DND-41 (cell line): ENCODE results near the gene ANKRD13D.
A peak's percentile ranks its signal among the peaks of the same experiment; 100 is the strongest.

Source experiments
- ATAC-seq: fragments of 200-7000 bp; cut with Tn5 transposase; 3 replicates; pipeline ENCODE4 v1.9.1; 2021; ENCODE audit warnings: low read depth; ENCODE audit not compliant: insufficient read depth
- DNase-seq: peaks from one replicate; pipeline ENCODE4 v3.0.0-alpha.2; 2020
- H2AFZ ChIP-seq: 2 replicates; pipeline ENCODE4 v1.6.0; 2012; ENCODE audit warnings: low read depth, low read length
- H3K27ac ChIP-seq: 2 replicates; pipeline ENCODE4 v1.5.1; 2012; ENCODE audit warnings: low read length, inconsistent platforms
- H3K27me3 ChIP-seq: fragments of 200-600 bp; sonication (generic); 2 replicates; pipeline ENCODE4 v1.6.0; 2012; ENCODE audit warnings: low read length, mild to moderate bottlenecking, inconsistent platforms; ENCODE audit not compliant: insufficient read depth, poor library complexity
- H3K36me3 ChIP-seq: 2 replicates; pipeline ENCODE4 v1.5.1; 2012; ENCODE audit warnings: low read length, inconsistent platforms; ENCODE audit not compliant: insufficient read depth
- H3K4me1 ChIP-seq: 2 replicates; pipeline ENCODE4 v1.5.1; 2012; ENCODE audit warnings: mild to moderate bottlenecking, low read length; ENCODE audit not compliant: insufficient read depth
- H3K4me2 ChIP-seq: 2 replicates; pipeline ENCODE4 v1.6.0; 2012; ENCODE audit warnings: mild to moderate bottlenecking, moderate library complexity, low read length, inconsistent platforms; ENCODE audit not compliant: insufficient read depth
- H3K4me3 ChIP-seq, 2 experiments: fragments of 200-600 bp in 1 of 2; shearing (Covaris generic) in 1 of 2; 2 replicates each; pipeline ENCODE4 v1.5.1; 2012 to 2016; ENCODE audit warnings: inconsistent platforms in 2 of 2, low read length in 2 of 2, mild to moderate bottlenecking in 2 of 2, low read depth in 1 of 2, moderate library complexity in 1 of 2
- H3K79me2 ChIP-seq: 2 replicates; pipeline ENCODE4 v1.6.0; 2012; ENCODE audit warnings: low read length, inconsistent platforms; ENCODE audit not compliant: insufficient read depth
- H3K9ac ChIP-seq: 2 replicates; pipeline ENCODE4 v1.6.0; 2012; ENCODE audit warnings: low read depth, mild to moderate bottlenecking, inconsistent platforms, low read length, moderate library complexity
- H3K9me3 ChIP-seq: 2 replicates; pipeline ENCODE4 v1.5.1; 2012; ENCODE audit warnings: low read length, moderate library complexity, mild to moderate bottlenecking, inconsistent platforms; ENCODE audit not compliant: insufficient read depth, severe bottlenecking
- H4K20me1 ChIP-seq: 2 replicates; pipeline ENCODE4 v1.6.0; 2012; ENCODE audit warnings: low read length; ENCODE audit not compliant: insufficient read depth
- CTCF ChIP-seq: IDR thresholded peaks from 2 replicates; pipeline ENCODE4 v1.5.1; 2012; ENCODE audit warnings: borderline replicate concordance, low read length, moderate library complexity, mild to moderate bottlenecking; ENCODE audit not compliant: poor library complexity, severe bottlenecking; ENCODE audit errors: extremely low read depth
- EZH2 ChIP-seq: IDR thresholded peaks from 3 replicates; pipeline ENCODE4 v1.6.1; 2012; ENCODE audit warnings: borderline replicate concordance, low read depth, mild to moderate bottlenecking, moderate library complexity, low read length, inconsistent platforms; ENCODE audit not compliant: severe bottlenecking

Gene ANKRD13D

GRCh38 chr11:67265633-67266448 is 23.3 kb upstream of the ANKRD13D start:
- Histone ChIP-seq H4K20me1 (peaks cover 39% of the 10 kb centered on the region), H3K4me1 (peaks cover 62% of the 10 kb centered on the region), H3K27ac (peak overlapping the region; percentile 71), H3K4me3 (peak overlapping the region in 1 of 2 experiments; percentile 84; a peak in 2 of 4 replicates), H3K4me2 (peak overlapping the region; percentile 70), H3K9ac (peak overlapping the region; percentile 51), H3K9me3 (no peaks in the 10 kb centered on the region), H3K36me3 (peaks cover 42% of the 10 kb centered on the region), H2AFZ (peak overlapping the region; percentile 74), H3K27me3 (no peaks in the 10 kb centered on the region), H3K79me2 (peaks cover 50% of the 10 kb centered on the region)
- DNase-seq (peak; percentile 73), ATAC-seq (peak; percentile 30)
- TF ChIP-seq EZH2 (no peak), CTCF (peak; percentile 81)

- H3K9me3 ChIP-seq, result no peaks in the 10 kb centered on the region
- no peaks in the 10 kb centered on the region for H3K27me3 ChIP-seq
- H3K27ac ChIP-seq, result peak within 1 kb of the TSS; percentile 95
- peak within 1 kb of the TSS; percentile 96 for H3K4me2 ChIP-seq
- peak within 1 kb of the TSS; percentile 95 for H3K9ac ChIP-seq
- H3K79me2 ChIP-seq, result peaks cover 58% of the 10 kb centered on the region
- peak; percentile 52 for DNase-seq
- no peak for TF ChIP-seq CTCF
- no peak for TF ChIP-seq EZH2
- H3K4me1 ChIP-seq, result peaks cover 69% of the 10 kb centered on the region
- peak within 1 kb of the TSS; percentile 84 to 85 for H3K4me3 ChIP-seq
- ATAC-seq, result no peak; the same call in 2 of the 3 replicates
- H2AFZ ChIP-seq, result peak within 1 kb of the TSS; percentile 74
- peaks cover 47% of the 10 kb centered on the region for H4K20me1 ChIP-seq
- H3K36me3 ChIP-seq, result peaks cover 50% of the 10 kb centered on the region
Measured at GRCh38 chr11:67266449-67267187, 22.5 kb upstream of the ANKRD13D start, which contains the start of gene GRK2. Gene GRK2 (plus strand): TSS chr11:67266473. CDS start chr11:67266700, 227 bp downstream.

- H3K4me3 ChIP-seq, result peak overlapping the region; percentile 84 to 85
- H3K4me1 ChIP-seq, result peaks cover 72% of the 10 kb centered on the region
- H3K36me3 ChIP-seq, result peaks cover 58% of the 10 kb centered on the region
- no peak overlapping the region for H2AFZ ChIP-seq
- H3K4me2 ChIP-seq, result peak overlapping the region; percentile 96
- H3K27ac ChIP-seq, result peak overlapping the region; percentile 95
- ATAC-seq (peak; percentile 5; the same call in 1 of the 3 replicates), DNase-seq (peak; percentile 55)
- H3K79me2 ChIP-seq, result peaks cover 66% of the 10 kb centered on the region
- H4K20me1 ChIP-seq, result peaks cover 55% of the 10 kb centered on the region
- H3K27me3 ChIP-seq, result no peaks in the 10 kb centered on the region
- H3K9me3 ChIP-seq, result no peaks in the 10 kb centered on the region
- H3K9ac ChIP-seq, result peak overlapping the region; percentile 95
- TF ChIP-seq CTCF, result peak; percentile 17
- no peak for TF ChIP-seq EZH2
Measured at GRCh38 chr11:67267188-67268080, 21.7 kb upstream of the ANKRD13D start.
